Breast epithelium (tissue), 3 donors: ENCODE data around the gene ADA.

Source experiments
- CTCF ChIP-seq, 3 donors: fragments of 450-650 bp; IDR thresholded peaks; one replicate each; pipeline ENCODE4 v1.5.1; 2016 to 2017; ENCODE audit warnings: antibody characterized with exemption in 3 of 3, mild to moderate bottlenecking in 3 of 3, moderate library complexity in 3 of 3
- POLR2A ChIP-seq: fragments of 450-650 bp; IDR thresholded peaks from one replicate; pipeline ENCODE4 v1.6.1; 2016; ENCODE audit warnings: antibody characterized with exemption, mild to moderate bottlenecking, moderate library complexity
- POLR2AphosphoS5 ChIP-seq, 3 donors: sonication (generic); formaldehyde crosslinking; IDR thresholded peaks; one replicate each; pipeline ENCODE4 v1.6.1; 2017; ENCODE audit warnings: antibody characterized with exemption in 3 of 3

- TF ChIP-seq POLR2A: no peak
- TF ChIP-seq POLR2AphosphoS5 (IDR thresholded peaks at IDR 0.05): no peak
- no peak for TF ChIP-seq CTCF (IDR thresholded peaks at IDR 0.05)
Observed at GRCh38 chr20:44678242-44678641, 26.7 kb upstream of the ADA start.
